OCI-LY3 (cell line): ENCODE results near the gene NUTF2.

ENCODE experiments used
- H2AFZ ChIP-seq: fragments of 200-600, 300-600 bp; shearing (Covaris generic); 2 replicates; pipeline ENCODE4 v1.6.0; 2014; ENCODE audit warnings: antibody characterized with exemption, low read depth, low read length
- H3K27ac ChIP-seq: fragments of 200-600, 300-600 bp; sonication (generic); 2 replicates; pipeline ENCODE4 v1.5.1; 2014; ENCODE audit warnings: mild to moderate bottlenecking, low read length, moderate library complexity, mixed read lengths
- H3K27me3 ChIP-seq: fragments of 200-600, 300-600 bp; sonication (generic); 2 replicates; pipeline ENCODE4 v1.6.1; 2014; ENCODE audit warnings: low read depth, low read length, mixed read lengths
- H3K36me3 ChIP-seq: fragments of 200-600, 300-600 bp; sonication (generic); replicated peaks from 2 replicates; pipeline ENCODE3; 2014; ENCODE audit warnings: low read depth, low read length, mixed read lengths
- H3K4me1 ChIP-seq: fragments of 300-600, 200-600 bp; sonication (generic); 2 replicates; pipeline ENCODE4 v1.6.1; 2014; ENCODE audit warnings: low read length, mixed read lengths
- H3K4me2 ChIP-seq: fragments of 200-600, 300-600 bp; sonication (generic); 2 replicates; pipeline ENCODE4 v1.6.1; 2014; ENCODE audit warnings: low read length, mixed read lengths
- H3K4me3 ChIP-seq: fragments of 300-600, 200-600 bp; sonication (generic); 2 replicates; pipeline ENCODE4 v1.5.1; 2014; ENCODE audit warnings: antibody characterized with exemption, mild to moderate bottlenecking, low read length, moderate library complexity
- H3K79me2 ChIP-seq: fragments of 300-600, 200-600 bp; shearing (Covaris generic); 2 replicates; pipeline ENCODE4 v1.6.1; 2014; ENCODE audit warnings: mild to moderate bottlenecking, low read length, mixed read lengths
- H3K9ac ChIP-seq: fragments of 300-600, 200-600 bp; shearing (Covaris generic); 2 replicates; pipeline ENCODE4 v1.6.0; 2014; ENCODE audit warnings: mild to moderate bottlenecking, low read length, moderate library complexity
- H3K9me3 ChIP-seq: fragments of 200-600, 300-600 bp; shearing (Covaris generic); 2 replicates; pipeline ENCODE4 v1.6.1; 2014; ENCODE audit warnings: low read length, mixed read lengths; ENCODE audit not compliant: insufficient read depth
- H4K20me1 ChIP-seq: fragments of 200-600, 300-600 bp; sonication (generic); 2 replicates; pipeline ENCODE4 v1.6.1; 2016; ENCODE audit warnings: low read length, mixed read lengths; ENCODE audit not compliant: insufficient read depth
- CTCF ChIP-seq: fragments of 200-600, 300-600 bp; sonication (generic); IDR thresholded peaks from 2 replicates; pipeline ENCODE4 v1.5.1; 2014; ENCODE audit warnings: antibody characterized with exemption, low read length, low read depth
- EZH2phosphoT487 ChIP-seq: fragments of 200-600 bp; shearing (Covaris generic); IDR thresholded peaks from 2 replicates; pipeline ENCODE4 v1.6.1; 2018; ENCODE audit warnings: antibody characterized with exemption, mixed run types, low read depth

NUTF2 gene

GRCh38 chr16:67856927-67857546 lies 10.3 kb downstream of the NUTF2 start:
- no peaks in the 10 kb centered on the region for H3K4me1 ChIP-seq
- H3K9me3 ChIP-seq = no peaks in the 10 kb centered on the region
- no peak overlapping the region for H2AFZ ChIP-seq
- peaks cover 13% of the 10 kb centered on the region for H3K36me3 ChIP-seq
- no peak overlapping the region for H3K4me3 ChIP-seq
- peaks cover 44% of the 10 kb centered on the region for H4K20me1 ChIP-seq
- no peak overlapping the region for H3K27ac ChIP-seq
- peaks cover 95% of the 10 kb centered on the region for H3K79me2 ChIP-seq
- no peak overlapping the region for H3K9ac ChIP-seq
- no peak for TF ChIP-seq EZH2phosphoT487
- no peak for TF ChIP-seq CTCF
- H3K4me2 ChIP-seq = no peak overlapping the region
- H3K27me3 ChIP-seq = no peaks in the 10 kb centered on the region

- Histone ChIP-seq H2AFZ (no peak overlapping the region), H3K4me2 (no peak overlapping the region), H3K9ac (no peak overlapping the region), H3K27me3 (no peaks in the 10 kb centered on the region), H3K36me3 (peaks cover 13% of the 10 kb centered on the region), H4K20me1 (peaks cover 50% of the 10 kb centered on the region), H3K4me3 (no peak overlapping the region), H3K9me3 (no peaks in the 10 kb centered on the region), H3K27ac (no peak overlapping the region), H3K79me2 (peaks cover 97% of the 10 kb centered on the region), H3K4me1 (no peaks in the 10 kb centered on the region)
- no peak for TF ChIP-seq CTCF
- no peak for TF ChIP-seq EZH2phosphoT487
These were observed 11.0 kb downstream of the NUTF2 start for GRCh38 chr16:67857547-67858233.

- H3K4me1 ChIP-seq = no peaks in the 10 kb centered on the region
- H3K9ac ChIP-seq = no peak overlapping the region
- peaks cover 13% of the 10 kb centered on the region for H3K36me3 ChIP-seq
These were observed 11.8 kb downstream of the NUTF2 start for GRCh38 chr16:67858500-67858899.

More at GRCh38 chr16:67858500-67858899, 11.8 kb downstream of the NUTF2 start:
- Histone ChIP-seq H3K27ac (no peak overlapping the region), H3K9me3 (no peaks in the 10 kb centered on the region), H3K27me3 (no peaks in the 10 kb centered on the region), H2AFZ (no peak overlapping the region), H4K20me1 (peaks cover 53% of the 10 kb centered on the region), H3K4me2 (no peak overlapping the region), H3K79me2 (peaks cover 97% of the 10 kb centered on the region), H3K4me3 (no peak overlapping the region)
- TF ChIP-seq EZH2phosphoT487 (no peak), CTCF (no peak)
